HepG2 (cell line): ENCODE results near the gene PFAS. TPM values are rescaled to one million over a fixed set of nuclear protein-coding genes. Genes with fewer than 3 reads are reported as not detected.
A peak's percentile ranks its signal among the peaks of the same experiment; 100 is the strongest.

Experiments
- ASH2L ChIP-seq: fragments of 300-600, 200-600 bp; sonication (generic); IDR thresholded peaks from 2 replicates; pipeline ENCODE4 v1.7.0; 2017; ENCODE audit warnings: low read depth, mild to moderate bottlenecking, moderate library complexity, mixed read lengths, low read length; ENCODE audit not compliant: insufficient read length
- CC2D1A ChIP-seq: sonication (generic); formaldehyde crosslinking; IDR thresholded peaks from 2 replicates; pipeline ENCODE4 v1.8.1; 2023; ENCODE audit warnings: mild to moderate bottlenecking, missing genetic modification reagents
- FOXK1 ChIP-seq: sonication (generic); formaldehyde crosslinking; IDR thresholded peaks from 2 replicates; pipeline ENCODE4 v1.4.0; 2020; ENCODE audit warnings: low read depth, missing genetic modification reagents, borderline replicate concordance
- GATAD2A ChIP-seq: IDR thresholded peaks from 2 replicates; pipeline ENCODE4 v1.6.1; 2016
- HDAC2 ChIP-seq: sonication (generic); formaldehyde crosslinking; IDR thresholded peaks from 2 replicates; pipeline ENCODE4 v1.4.0; 2020; ENCODE audit warnings: missing genetic modification reagents
- HNF4G ChIP-seq, 2 experiments: sonication (generic) in 1 of 2; formaldehyde crosslinking in 1 of 2; IDR thresholded peaks; 2 replicates each; pipeline versions ENCODE4 v1.4.0 to v1.6.1; 2011 to 2020; ENCODE audit warnings: borderline replicate concordance in 2 of 2, low read depth in 2 of 2, mild to moderate bottlenecking in 2 of 2, low read length in 1 of 2, missing genetic modification reagents in 1 of 2, moderate library complexity in 1 of 2
- IRX3 ChIP-seq: sonication (generic); formaldehyde crosslinking; IDR thresholded peaks from 2 replicates; pipeline ENCODE4 v1.8.1; 2023; ENCODE audit warnings: mild to moderate bottlenecking, low read depth, missing genetic modification reagents, borderline replicate concordance
- JDP2 ChIP-seq: sonication (generic); formaldehyde crosslinking; IDR thresholded peaks from 2 replicates; pipeline ENCODE4 v1.8.1; 2022; ENCODE audit warnings: missing genetic modification reagents, borderline replicate concordance
- KDM6A ChIP-seq: IDR thresholded peaks from 2 replicates; pipeline ENCODE4 v1.6.1; 2016; ENCODE audit warnings: low read depth
- MAF1 ChIP-seq: sonication (generic); formaldehyde crosslinking; IDR thresholded peaks from 2 replicates; pipeline ENCODE4 v1.5.0; 2020; ENCODE audit warnings: missing genetic modification reagents, borderline replicate concordance
- NR2F1 ChIP-seq, 2 experiments: fragments of 450-650 bp in 1 of 2; formaldehyde crosslinking in 1 of 2; IDR thresholded peaks; 2 replicates each; pipeline versions ENCODE4 v1.5.0 to v1.6.1; 2016 to 2020; ENCODE audit warnings: mild to moderate bottlenecking in 1 of 2, missing compliant biosample characterization in 1 of 2, missing genetic modification reagents in 1 of 2, moderate library complexity in 1 of 2
- SMC3 ChIP-seq: IDR thresholded peaks from 2 replicates; pipeline ENCODE4 v1.6.1; 2011; ENCODE audit warnings: low read length, improper control_type of control experiment
- SOX6 ChIP-seq, 2 experiments: fragments of 450-650 bp in 1 of 2; sonication (generic) in 1 of 2; formaldehyde crosslinking in 1 of 2; IDR thresholded peaks; 2 replicates each; pipeline versions ENCODE4 v1.4.0 to v1.6.1; 2017 to 2020; ENCODE audit warnings: antibody characterized with exemption in 1 of 2, mild to moderate bottlenecking in 1 of 2, missing genetic modification reagents in 1 of 2
- ZFP82 ChIP-seq: sonication (generic); formaldehyde crosslinking; IDR thresholded peaks from 2 replicates; pipeline ENCODE4 v1.5.1; 2020; ENCODE audit warnings: mild to moderate bottlenecking, missing genetic modification reagents, borderline replicate concordance
- ZGPAT ChIP-seq: IDR thresholded peaks from 2 replicates; pipeline ENCODE4 v1.6.1; 2016; ENCODE audit warnings: mild to moderate bottlenecking
- ZNF275 ChIP-seq: sonication (generic); formaldehyde crosslinking; IDR thresholded peaks from 2 replicates; pipeline ENCODE4 v1.8.0; 2022; ENCODE audit warnings: missing genetic modification reagents, mild to moderate bottlenecking, inconsistent platforms, borderline replicate concordance
- ZNF460 ChIP-seq: sonication (generic); formaldehyde crosslinking; IDR thresholded peaks from 2 replicates; pipeline ENCODE4 v1.5.1; 2020; ENCODE audit warnings: missing genetic modification reagents, mild to moderate bottlenecking, borderline replicate concordance
- ZNF484 ChIP-seq: sonication (generic); formaldehyde crosslinking; IDR thresholded peaks from 2 replicates; pipeline ENCODE4 v1.5.1; 2020; ENCODE audit warnings: mild to moderate bottlenecking, low read depth, missing genetic modification reagents, borderline replicate concordance
- ZNF530 ChIP-seq: sonication (generic); formaldehyde crosslinking; IDR thresholded peaks from 2 replicates; pipeline ENCODE4 v1.5.0; 2020; ENCODE audit warnings: low read depth, mild to moderate bottlenecking, missing genetic modification reagents
- ZNF570 ChIP-seq: sonication (generic); formaldehyde crosslinking; IDR thresholded peaks from 2 replicates; pipeline ENCODE4 v1.4.0; 2020; ENCODE audit warnings: mild to moderate bottlenecking, missing genetic modification reagents, borderline replicate concordance
- ZNF83 ChIP-seq: sonication (generic); formaldehyde crosslinking; IDR thresholded peaks from 2 replicates; pipeline ENCODE4 v1.4.0; 2020; ENCODE audit warnings: missing genetic modification reagents, mild to moderate bottlenecking, borderline replicate concordance
- polyA plus RNA-seq, 8 experiments: library from polyadenylated mRNA; depleted of rRNA in 3 of 8; stranded (reverse) in 7 of 8; unstranded in 1 of 8; fragments of >200 nt; fragmentation: Illumina TruSeq in 4 of 8; extraction: Trizol in 4 of 8; gene quantifications; 2 replicates each; pipeline versions ENCODE4 v1.2.1 to v1.2.3, GENCODE V29; 2011 to 2016; ENCODE audit warnings: low read depth in 4 of 8, missing spikeins in 1 of 8, mixed read lengths in 1 of 8; ENCODE audit not compliant: insufficient read depth in 1 of 8
- total RNA-seq, 5 experiments: library from RNA; depleted of rRNA; stranded (reverse); fragments of >200 nt; fragmentation: Illumina TruSeq; extraction: Trizol; gene quantifications; 2 replicates each; pipeline ENCODE4 v1.2.3, GENCODE V29; 2016; ENCODE audit warnings: low read depth in 1 of 5
- TF ChIP-seq, protein P1 (sequence below): sonication (generic); formaldehyde crosslinking; conservative IDR thresholded peaks from 2 replicates; pipeline ENCODE4 v1.4.0; 2020; ENCODE audit warnings: missing genetic modification reagents

Gene PFAS
- total and polyA plus RNA-seq, 2 of the 13 experiments (the other 11 are each of a cell fraction or from before 2014, with no cell fraction given), result 49.4 to 58.2 TPM

- TF ChIP-seq, protein P1, sequence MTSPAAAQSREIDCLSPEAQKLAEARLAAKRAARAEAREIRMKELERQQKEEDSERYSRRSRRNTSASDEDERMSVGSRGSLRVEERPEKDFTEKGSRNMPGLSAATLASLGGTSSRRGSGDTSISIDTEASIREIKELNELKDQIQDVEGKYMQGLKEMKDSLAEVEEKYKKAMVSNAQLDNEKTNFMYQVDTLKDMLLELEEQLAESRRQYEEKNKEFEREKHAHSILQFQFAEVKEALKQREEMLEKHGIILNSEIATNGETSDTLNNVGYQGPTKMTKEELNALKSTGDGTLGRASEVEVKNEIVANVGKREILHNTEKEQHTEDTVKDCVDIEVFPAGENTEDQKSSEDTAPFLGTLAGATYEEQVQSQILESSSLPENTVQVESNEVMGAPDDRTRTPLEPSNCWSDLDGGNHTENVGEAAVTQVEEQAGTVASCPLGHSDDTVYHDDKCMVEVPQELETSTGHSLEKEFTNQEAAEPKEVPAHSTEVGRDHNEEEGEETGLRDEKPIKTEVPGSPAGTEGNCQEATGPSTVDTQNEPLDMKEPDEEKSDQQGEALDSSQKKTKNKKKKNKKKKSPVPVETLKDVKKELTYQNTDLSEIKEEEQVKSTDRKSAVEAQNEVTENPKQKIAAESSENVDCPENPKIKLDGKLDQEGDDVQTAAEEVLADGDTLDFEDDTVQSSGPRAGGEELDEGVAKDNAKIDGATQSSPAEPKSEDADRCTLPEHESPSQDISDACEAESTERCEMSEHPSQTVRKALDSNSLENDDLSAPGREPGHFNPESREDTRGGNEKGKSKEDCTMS (CRISPR knock-in tag), result no peak
- peak; percentile 79; the same call in 1 of the 2 replicates for TF ChIP-seq ZFP82 (CRISPR knock-in tag)
- no peak for TF ChIP-seq ZNF484 (CRISPR knock-in tag)
- peak; percentile 60 for TF ChIP-seq KDM6A (CRISPR knock-in tag)
- TF ChIP-seq HDAC2 (CRISPR knock-in tag), result peak; percentile 30; the same call in 1 of the 2 replicates
- no peak for TF ChIP-seq SOX6 (IDR thresholded peaks at IDR 0.05)
- peak; percentile 57; the same call in 1 of the 2 replicates for TF ChIP-seq SOX6 (CRISPR knock-in tag; IDR thresholded peaks at IDR 0.05)
- TF ChIP-seq ZNF460, result peak; percentile 26; the same call in 1 of the 2 replicates
- no peak for TF ChIP-seq JDP2 (CRISPR knock-in tag)
- TF ChIP-seq ZNF275, result 0 out of 2 replicates have a peak, but pooled peaks have one; percentile 42
- peak; percentile 66; the same call in 1 of the 2 replicates for TF ChIP-seq HNF4G (IDR thresholded peaks at IDR 0.05; ENCODE audit: borderline replicate concordance, low read depth, low read length)
- no peak for TF ChIP-seq HNF4G (CRISPR knock-in tag; IDR thresholded peaks at IDR 0.05; ENCODE audit: borderline replicate concordance, low read depth)
- no peak for TF ChIP-seq MAF1 (CRISPR knock-in tag)
- no peak for TF ChIP-seq IRX3
- peak; percentile 45 for TF ChIP-seq FOXK1 (CRISPR knock-in tag)
- peak; percentile 43; the same call in 1 of the 2 replicates for TF ChIP-seq ZGPAT (CRISPR knock-in tag)
- TF ChIP-seq GATAD2A (CRISPR knock-in tag), result peak; percentile 61
- TF ChIP-seq NR2F1 (CRISPR knock-in tag; IDR thresholded peaks at IDR 0.05), result no peak
- no peak for TF ChIP-seq CC2D1A (CRISPR knock-in tag)
- no peak for TF ChIP-seq ZNF530
- no peak for TF ChIP-seq SMC3
- TF ChIP-seq ASH2L, result peak; percentile 19
- no peak for TF ChIP-seq ZNF83
- TF ChIP-seq ZNF570 (CRISPR knock-in tag), result no peak
Measured at GRCh38 chr17:8210761-8211458, 38.2 kb upstream of the PFAS start (continued).
